HCT116 (cell line): ENCODE data around the gene ETFA.

Experiments used
- CEBPB ChIP-seq: IDR thresholded peaks from 2 replicates; pipeline ENCODE4 v1.6.1; 2012; ENCODE audit warnings: low read depth
- EGR1 ChIP-seq: IDR thresholded peaks from 2 replicates; pipeline ENCODE4 v1.6.1; 2012; ENCODE audit warnings: low read depth
- EZH2 ChIP-seq: fragments of 200-600 bp; sonication (generic); IDR thresholded peaks from 2 replicates; pipeline ENCODE4 v1.6.1; 2017; ENCODE audit warnings: antibody characterized with exemption, mixed run types
- EZH2phosphoT487 ChIP-seq: fragments of 200-600 bp; IDR thresholded peaks from 2 replicates; pipeline ENCODE4 v1.6.1; 2018; ENCODE audit warnings: antibody characterized with exemption, borderline replicate concordance
- JUND ChIP-seq: IDR thresholded peaks from 2 replicates; pipeline ENCODE4 v1.6.1; 2012
- POLR2A ChIP-seq: IDR thresholded peaks from 2 replicates; pipeline ENCODE4 v1.7.0; 2011; ENCODE audit warnings: borderline replicate concordance; ENCODE audit not compliant: insufficient read depth, insufficient read length; ENCODE audit errors: extremely low read depth
- SIN3A ChIP-seq: IDR thresholded peaks from 2 replicates; pipeline ENCODE4 v1.6.1; 2012; ENCODE audit warnings: low read depth
- SP1 ChIP-seq: IDR thresholded peaks from 2 replicates; pipeline ENCODE4 v1.6.1; 2012; ENCODE audit warnings: low read depth
- TCF7L2 ChIP-seq: IDR thresholded peaks from 2 replicates; pipeline ENCODE4 v1.7.0; 2011; ENCODE audit warnings: borderline replicate concordance, inconsistent platforms; ENCODE audit not compliant: insufficient read depth, insufficient read length; ENCODE audit errors: extremely low read depth
- TF ChIP-seq, protein P1 (sequence below), 3 experiments: fragments of 200-600 bp in 1 of 3; sonication (generic) in 1 of 3; IDR thresholded peaks in 2 of 3; conservative IDR thresholded peaks in 1 of 3; 2 replicates each; pipeline ENCODE4 v1.5.1; 2012 to 2017; ENCODE audit warnings: low read depth in 2 of 3, low read length in 2 of 3, antibody characterized with exemption in 1 of 3, borderline replicate concordance in 1 of 3, control low read depth in 1 of 3, mild to moderate bottlenecking in 1 of 3, mixed read lengths in 1 of 3, mixed run types in 1 of 3, moderate library complexity in 1 of 3; ENCODE audit not compliant: insufficient read depth in 1 of 3
- TF ChIP-seq, protein P2 (sequence below): IDR thresholded peaks from 2 replicates; pipeline ENCODE4 v1.6.1; 2012; ENCODE audit warnings: low read depth
- TF ChIP-seq, protein P3 (sequence below): IDR thresholded peaks from 2 replicates; pipeline ENCODE4 v1.6.1; 2012

DNA sequence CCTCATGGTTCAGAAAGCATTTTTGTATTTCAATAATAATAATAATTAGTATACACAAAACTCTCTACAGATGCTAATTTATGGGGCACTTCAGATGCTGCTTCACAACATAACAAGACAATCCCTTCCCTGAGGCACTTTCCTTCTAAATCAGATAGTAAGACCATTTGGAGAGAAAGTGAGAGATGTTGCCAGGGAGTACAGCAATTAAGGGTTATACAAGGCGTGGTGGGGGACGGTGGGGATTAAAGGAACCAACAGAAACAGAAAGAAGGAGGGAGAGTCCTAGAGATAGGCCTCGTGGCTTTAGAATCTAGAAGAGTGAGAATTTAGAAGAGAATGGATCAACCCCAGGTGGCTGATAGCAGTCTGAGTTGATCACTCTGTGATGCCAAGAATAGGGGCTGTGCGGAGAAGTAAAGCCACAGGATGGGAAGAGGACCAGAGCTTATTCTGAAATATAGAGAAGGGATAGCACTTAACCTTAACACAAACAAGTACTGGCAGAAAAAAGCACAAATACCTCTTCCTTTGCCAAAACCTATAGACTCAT is 76.9 kb downstream of the ETFA start:
- TF ChIP-seq CEBPB = no peak
- TF ChIP-seq, protein P1, sequence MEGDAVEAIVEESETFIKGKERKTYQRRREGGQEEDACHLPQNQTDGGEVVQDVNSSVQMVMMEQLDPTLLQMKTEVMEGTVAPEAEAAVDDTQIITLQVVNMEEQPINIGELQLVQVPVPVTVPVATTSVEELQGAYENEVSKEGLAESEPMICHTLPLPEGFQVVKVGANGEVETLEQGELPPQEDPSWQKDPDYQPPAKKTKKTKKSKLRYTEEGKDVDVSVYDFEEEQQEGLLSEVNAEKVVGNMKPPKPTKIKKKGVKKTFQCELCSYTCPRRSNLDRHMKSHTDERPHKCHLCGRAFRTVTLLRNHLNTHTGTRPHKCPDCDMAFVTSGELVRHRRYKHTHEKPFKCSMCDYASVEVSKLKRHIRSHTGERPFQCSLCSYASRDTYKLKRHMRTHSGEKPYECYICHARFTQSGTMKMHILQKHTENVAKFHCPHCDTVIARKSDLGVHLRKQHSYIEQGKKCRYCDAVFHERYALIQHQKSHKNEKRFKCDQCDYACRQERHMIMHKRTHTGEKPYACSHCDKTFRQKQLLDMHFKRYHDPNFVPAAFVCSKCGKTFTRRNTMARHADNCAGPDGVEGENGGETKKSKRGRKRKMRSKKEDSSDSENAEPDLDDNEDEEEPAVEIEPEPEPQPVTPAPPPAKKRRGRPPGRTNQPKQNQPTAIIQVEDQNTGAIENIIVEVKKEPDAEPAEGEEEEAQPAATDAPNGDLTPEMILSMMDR (IDR thresholded peaks at IDR 0.05 in 2 of 3, conservative IDR thresholded peaks at IDR 0.05 in 1 of 3; ENCODE audit: borderline replicate concordance in 1 of 3, insufficient read depth in 1 of 3, low read depth in 2 of 3, low read length in 2 of 3) = no peak
- TF ChIP-seq, protein P2, sequence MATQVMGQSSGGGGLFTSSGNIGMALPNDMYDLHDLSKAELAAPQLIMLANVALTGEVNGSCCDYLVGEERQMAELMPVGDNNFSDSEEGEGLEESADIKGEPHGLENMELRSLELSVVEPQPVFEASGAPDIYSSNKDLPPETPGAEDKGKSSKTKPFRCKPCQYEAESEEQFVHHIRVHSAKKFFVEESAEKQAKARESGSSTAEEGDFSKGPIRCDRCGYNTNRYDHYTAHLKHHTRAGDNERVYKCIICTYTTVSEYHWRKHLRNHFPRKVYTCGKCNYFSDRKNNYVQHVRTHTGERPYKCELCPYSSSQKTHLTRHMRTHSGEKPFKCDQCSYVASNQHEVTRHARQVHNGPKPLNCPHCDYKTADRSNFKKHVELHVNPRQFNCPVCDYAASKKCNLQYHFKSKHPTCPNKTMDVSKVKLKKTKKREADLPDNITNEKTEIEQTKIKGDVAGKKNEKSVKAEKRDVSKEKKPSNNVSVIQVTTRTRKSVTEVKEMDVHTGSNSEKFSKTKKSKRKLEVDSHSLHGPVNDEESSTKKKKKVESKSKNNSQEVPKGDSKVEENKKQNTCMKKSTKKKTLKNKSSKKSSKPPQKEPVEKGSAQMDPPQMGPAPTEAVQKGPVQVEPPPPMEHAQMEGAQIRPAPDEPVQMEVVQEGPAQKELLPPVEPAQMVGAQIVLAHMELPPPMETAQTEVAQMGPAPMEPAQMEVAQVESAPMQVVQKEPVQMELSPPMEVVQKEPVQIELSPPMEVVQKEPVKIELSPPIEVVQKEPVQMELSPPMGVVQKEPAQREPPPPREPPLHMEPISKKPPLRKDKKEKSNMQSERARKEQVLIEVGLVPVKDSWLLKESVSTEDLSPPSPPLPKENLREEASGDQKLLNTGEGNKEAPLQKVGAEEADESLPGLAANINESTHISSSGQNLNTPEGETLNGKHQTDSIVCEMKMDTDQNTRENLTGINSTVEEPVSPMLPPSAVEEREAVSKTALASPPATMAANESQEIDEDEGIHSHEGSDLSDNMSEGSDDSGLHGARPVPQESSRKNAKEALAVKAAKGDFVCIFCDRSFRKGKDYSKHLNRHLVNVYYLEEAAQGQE = no peak
- no peak for TF ChIP-seq SP1
- TF ChIP-seq POLR2A = no peak
- no peak for TF ChIP-seq EZH2
- TF ChIP-seq EGR1 = no peak
- no peak for TF ChIP-seq JUND
- TF ChIP-seq, protein P3, sequence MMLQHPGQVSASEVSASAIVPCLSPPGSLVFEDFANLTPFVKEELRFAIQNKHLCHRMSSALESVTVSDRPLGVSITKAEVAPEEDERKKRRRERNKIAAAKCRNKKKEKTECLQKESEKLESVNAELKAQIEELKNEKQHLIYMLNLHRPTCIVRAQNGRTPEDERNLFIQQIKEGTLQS = no peak
- TF ChIP-seq SIN3A = no peak
- no peak for TF ChIP-seq EZH2phosphoT487
- TF ChIP-seq TCF7L2 = no peak
